ENCODE data around the gene ARSD.

- no peak for TF ChIP-seq POLR2A (IDR thresholded peaks at IDR 0.05)
- no peak for TF ChIP-seq CTCF (IDR thresholded peaks at IDR 0.05 in 4 of 5, conservative IDR thresholded peaks at IDR 0.05 in 1 of 5)
Measured at GRCh38 chrX:2875798-2876399, 53.2 kb downstream of the ARSD start.
